AG04449 (cell line): Measurements from ENCODE around the gene FJX1.

ENCODE experiments used
- CTCF ChIA-PET: fragments of 350-600 bp; formaldehyde crosslinking; extraction: SDS; loops from one replicate; lab custom pipeline; 2021; ENCODE audit warnings: antibody characterized with exemption; lab: Yijun Ruan, JAX
- POLR2A ChIA-PET: fragments of 400-600, 350-600 bp; formaldehyde crosslinking; extraction: SDS; loops from one replicate; lab custom pipeline; 2020; ENCODE audit warnings: antibody characterized with exemption, inconsistent platforms; lab: Yijun Ruan, JAX
- DNase-seq: peaks from one replicate; pipeline ENCODE4 v3.0.0-alpha.2; 2010; ENCODE audit warnings: low read depth, low spot score
- H3K4me3 ChIP-seq: 2 replicates; pipeline ENCODE4 v1.5.1; 2011; ENCODE audit warnings: low read depth, mild to moderate bottlenecking, control low read depth, low read length
- TF ChIP-seq, protein P1 (sequence below): IDR thresholded peaks from one replicate; pipeline ENCODE4 v1.5.1; 2011; ENCODE audit warnings: mild to moderate bottlenecking, moderate library complexity, low read length, control low read depth, inconsistent platforms; ENCODE audit not compliant: insufficient read depth; ENCODE audit errors: missing control alignments

FJX1 gene

DNA sequence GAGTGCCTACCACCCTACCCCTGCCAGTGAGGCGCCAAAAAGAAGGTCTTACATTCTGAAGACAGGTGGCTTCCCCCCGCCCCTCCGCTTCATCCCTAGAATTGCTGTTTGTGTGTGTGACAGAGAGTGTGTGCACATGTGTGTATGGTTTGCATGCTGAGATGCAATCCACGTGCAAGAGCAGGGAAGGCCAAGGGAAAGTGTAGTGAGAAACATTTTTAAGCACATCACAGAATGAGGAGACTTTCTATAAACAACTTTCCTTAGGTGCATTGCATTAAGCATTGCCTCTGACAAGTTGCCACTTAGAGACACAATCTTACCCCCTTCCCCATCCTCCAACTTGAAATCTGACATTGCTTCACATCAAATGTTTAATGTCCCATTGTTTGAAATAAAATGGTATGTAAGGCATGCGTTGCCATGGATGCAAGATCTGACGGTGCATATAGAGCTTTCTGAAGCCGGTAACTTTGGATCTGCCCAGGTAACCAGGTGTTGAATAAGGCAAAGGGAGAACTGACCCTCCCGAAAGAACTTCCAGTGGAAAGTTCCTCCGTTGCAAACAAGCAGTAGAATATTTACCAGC lies 21.4 kb downstream of the FJX1 start:
- ChIA-PET POLR2A (no interaction called here), CTCF (interaction anchor here (1.7 to 1.8 kb wide), 2 partner anchors 19 to 182 kb away, joined by 4 read pairs; no protein-coding TSS in a partner anchor)
- TF ChIP-seq, protein P1, sequence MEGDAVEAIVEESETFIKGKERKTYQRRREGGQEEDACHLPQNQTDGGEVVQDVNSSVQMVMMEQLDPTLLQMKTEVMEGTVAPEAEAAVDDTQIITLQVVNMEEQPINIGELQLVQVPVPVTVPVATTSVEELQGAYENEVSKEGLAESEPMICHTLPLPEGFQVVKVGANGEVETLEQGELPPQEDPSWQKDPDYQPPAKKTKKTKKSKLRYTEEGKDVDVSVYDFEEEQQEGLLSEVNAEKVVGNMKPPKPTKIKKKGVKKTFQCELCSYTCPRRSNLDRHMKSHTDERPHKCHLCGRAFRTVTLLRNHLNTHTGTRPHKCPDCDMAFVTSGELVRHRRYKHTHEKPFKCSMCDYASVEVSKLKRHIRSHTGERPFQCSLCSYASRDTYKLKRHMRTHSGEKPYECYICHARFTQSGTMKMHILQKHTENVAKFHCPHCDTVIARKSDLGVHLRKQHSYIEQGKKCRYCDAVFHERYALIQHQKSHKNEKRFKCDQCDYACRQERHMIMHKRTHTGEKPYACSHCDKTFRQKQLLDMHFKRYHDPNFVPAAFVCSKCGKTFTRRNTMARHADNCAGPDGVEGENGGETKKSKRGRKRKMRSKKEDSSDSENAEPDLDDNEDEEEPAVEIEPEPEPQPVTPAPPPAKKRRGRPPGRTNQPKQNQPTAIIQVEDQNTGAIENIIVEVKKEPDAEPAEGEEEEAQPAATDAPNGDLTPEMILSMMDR: no peak
- H3K4me3 ChIP-seq: no peak overlapping the region
- no peak for DNase-seq

DNA sequence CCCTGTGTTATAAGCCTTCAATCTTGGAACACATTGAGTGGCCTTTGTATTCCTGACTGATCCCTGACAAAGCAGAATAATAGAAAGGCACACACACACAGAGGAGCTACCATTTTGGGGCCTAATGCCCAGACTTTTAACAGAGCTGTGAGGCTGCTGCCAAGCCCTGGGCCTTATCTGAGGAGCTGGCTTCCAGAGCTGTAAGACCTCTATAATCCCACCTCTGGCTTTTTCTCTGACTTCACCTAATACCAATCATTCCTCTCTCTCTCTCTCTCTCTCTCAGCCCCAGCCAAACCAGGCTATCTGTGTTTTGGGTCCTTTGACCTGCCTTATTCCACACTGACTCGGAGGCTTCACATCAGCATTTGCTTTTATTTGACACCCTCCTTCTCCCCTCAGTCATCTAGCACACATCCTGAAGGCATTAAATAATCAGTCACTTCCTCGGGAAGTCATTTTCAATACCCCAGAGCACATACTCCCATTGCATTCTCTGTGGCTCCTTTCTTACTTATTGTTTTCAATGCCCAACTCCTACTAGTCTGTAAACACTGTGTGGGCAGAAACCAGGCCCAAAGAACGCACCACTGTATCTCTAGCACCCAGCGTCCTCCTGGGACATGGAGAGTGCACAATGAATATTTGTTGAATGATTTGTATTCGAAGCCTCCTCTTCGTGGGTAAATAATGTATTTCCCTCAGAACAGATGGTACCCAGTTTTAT lies 23.1 kb downstream of the FJX1 start:
- ChIA-PET CTCF (interaction anchor here (1.7 to 1.8 kb wide), 2 partner anchors 17 to 181 kb away, joined by 4 read pairs; no protein-coding TSS in a partner anchor), POLR2A (no interaction called here)
- TF ChIP-seq, protein P1: no peak
- no peak for DNase-seq
- no peak overlapping the region for H3K4me3 ChIP-seq

DNA sequence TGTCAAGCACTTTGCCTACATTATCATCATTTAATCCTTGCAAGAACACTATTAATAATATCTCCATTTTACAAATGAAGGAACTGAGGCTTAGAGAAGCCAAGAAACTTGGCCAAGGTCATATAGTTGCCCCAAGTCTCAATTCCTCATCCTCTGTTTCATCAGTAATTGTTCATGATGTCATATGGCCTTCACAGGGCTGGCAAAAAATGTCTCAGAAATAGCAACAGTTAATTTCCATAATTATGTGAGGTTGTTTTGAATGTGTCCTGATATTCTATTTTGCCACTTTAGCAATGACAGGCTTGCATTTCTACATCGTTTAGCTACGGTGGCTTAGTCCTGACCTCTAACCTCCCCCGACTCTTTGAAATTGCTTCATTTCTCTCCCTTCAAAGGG lies 23.7 kb downstream of the FJX1 start:
- TF ChIP-seq, protein P1: no peak
- H3K4me3 ChIP-seq: no peak overlapping the region
- DNase-seq: no peak
- POLR2A ChIA-PET: no interaction called here
- CTCF ChIA-PET: interaction anchor here (0.7 kb wide), 1 partner anchor 9 kb away, joined by 4 read pairs; no protein-coding TSS in a partner anchor

DNA sequence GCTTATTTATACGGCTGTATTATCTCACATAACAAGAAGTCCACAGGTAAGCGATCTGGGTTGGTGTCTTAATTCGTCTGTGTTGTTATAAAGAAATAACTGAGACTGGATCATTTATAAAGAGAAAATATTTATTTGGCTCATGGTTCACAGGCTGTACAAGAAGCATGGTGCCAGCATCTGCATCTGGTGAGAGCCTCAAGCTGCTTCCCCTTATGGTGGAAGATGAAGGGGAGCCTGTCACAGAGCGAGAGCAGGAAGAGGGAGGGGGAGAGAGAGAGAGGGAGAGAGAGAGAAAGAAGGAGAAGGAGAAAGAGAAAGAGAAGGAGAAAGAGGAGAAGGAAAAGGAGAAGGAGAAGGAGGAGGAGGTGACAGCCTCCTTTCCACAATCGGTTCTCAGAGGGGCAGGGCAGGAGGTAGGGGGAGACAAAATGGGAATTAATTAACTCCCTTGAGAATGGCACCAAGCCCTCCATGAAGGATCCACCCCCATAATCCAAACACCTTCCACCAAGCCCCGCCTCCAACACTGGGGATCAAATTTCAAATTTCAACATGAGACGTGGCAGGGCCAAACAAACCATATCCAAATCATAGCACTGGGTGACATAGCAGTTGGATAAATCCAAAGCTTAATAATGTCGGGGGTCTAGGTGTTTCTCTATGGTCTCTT lies 29.3 kb downstream of the FJX1 start:
- CTCF ChIA-PET: interaction anchor here (1.0 kb wide), 2 partner anchors 11 to 14 kb away, joined by 3 to 4 read pairs; partner anchors contain the start of gene TRIM44
- POLR2A ChIA-PET: interaction anchor here (0.6 kb wide), 1 partner anchor 66 kb away, joined by 3 read pairs; no protein-coding TSS in a partner anchor
- TF ChIP-seq, protein P1: no peak
- H3K4me3 ChIP-seq: no peak overlapping the region
- no peak for DNase-seq

DNA sequence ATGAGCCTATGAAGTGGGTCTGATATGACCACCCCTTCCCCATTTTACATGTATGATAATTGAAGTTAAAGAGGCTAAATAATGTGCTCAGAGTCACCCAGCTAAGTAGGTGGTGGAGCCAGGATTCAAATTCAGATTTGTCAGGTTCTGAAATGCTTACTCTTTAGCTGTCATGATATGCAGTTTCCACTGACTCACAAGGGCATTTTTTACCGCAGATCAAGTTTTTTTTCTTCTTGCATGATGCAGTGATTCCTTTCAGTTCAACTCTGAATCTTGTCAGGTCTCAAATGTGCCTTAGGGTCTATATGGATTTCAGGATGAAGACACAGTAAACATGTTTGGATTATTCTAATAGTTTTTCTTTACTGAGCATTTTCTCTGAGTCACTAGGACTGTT lies 31.7 kb downstream of the FJX1 start:
- H3K4me3 ChIP-seq: no peak overlapping the region
- ChIA-PET POLR2A (interaction anchor here (0.7 kb wide), 1 partner anchor 35 kb away, joined by 6 read pairs; no protein-coding TSS in a partner anchor), CTCF (no interaction called here)
- DNase-seq: no peak
- TF ChIP-seq, protein P1: no peak

DNA sequence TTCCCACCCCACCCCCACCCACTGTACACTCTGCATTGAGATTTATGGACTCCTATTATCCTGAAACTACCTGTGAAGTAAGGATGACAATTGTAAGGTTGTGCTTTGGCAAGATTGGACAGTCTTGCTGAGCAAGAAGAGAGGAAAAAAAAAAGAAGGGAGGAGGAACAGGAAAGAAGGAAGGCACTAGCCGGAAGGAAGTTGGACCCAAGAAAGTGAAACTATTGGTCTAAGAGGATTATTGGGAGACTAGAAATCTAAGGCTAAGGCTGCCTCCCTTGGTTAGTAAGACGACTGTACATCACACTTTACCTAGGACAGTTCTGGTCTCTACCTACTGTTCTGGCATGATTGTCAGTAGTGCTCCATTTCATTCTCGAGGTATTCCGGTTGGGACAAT lies 32.2 kb downstream of the FJX1 start:
- ChIA-PET POLR2A (no interaction called here), CTCF (no interaction called here)
- TF ChIP-seq, protein P1: no peak

More for the DNA sequence above, 32.2 kb downstream of the FJX1 start:
- no peak overlapping the region for H3K4me3 ChIP-seq
- DNase-seq: no peak
